SK-N-SH (cell line): ENCODE results near the gene MRFAP1. TPM values are rescaled to one million over a fixed set of nuclear protein-coding genes. Genes with fewer than 3 reads are reported as not detected.

ENCODE experiments used
- CTCF ChIA-PET: fragments of 300-600, 350-600 bp; formaldehyde crosslinking; extraction: SDS; loops from one replicate; lab custom pipeline; 2021; lab: Yijun Ruan, JAX
- POLR2A ChIA-PET: fragments of 350-600 bp; sonication (Branson Sonifier 250); formaldehyde crosslinking; extraction: SDS; loops from one replicate; lab custom pipeline; 2020; ENCODE audit warnings: antibody characterized with exemption, inconsistent platforms; lab: Yijun Ruan, JAX
- DNase-seq: peaks from one replicate; pipeline ENCODE4 v3.0.0; 2012
- H2AFZ ChIP-seq: fragments of 200-600 bp; sonication (generic); 2 replicates; pipeline ENCODE4 v1.8.1; 2016; ENCODE audit warnings: antibody characterized with exemption, mild to moderate bottlenecking, low read depth
- H3F3A ChIP-seq: fragments of 200-600 bp; sonication (generic); replicated peaks from 2 replicates; pipeline ENCODE3; 2016; ENCODE audit warnings: antibody characterized with exemption, mild to moderate bottlenecking; ENCODE audit not compliant: insufficient read depth
- H3K27ac ChIP-seq, 2 experiments: fragments of 200-500 bp in 1 of 2; fragments of 200-600 bp in 1 of 2; sonication (Bioruptor generic) in 1 of 2; sonication (generic), shearing (Covaris generic) in 1 of 2; 2 replicates each; pipeline versions ENCODE4 v1.5.1 to v1.6.1; 2014 to 2016; ENCODE audit warnings: low read depth in 2 of 2, inconsistent platforms in 1 of 2, low read length in 1 of 2, mild to moderate bottlenecking in 1 of 2, mixed read lengths in 1 of 2
- H3K27me3 ChIP-seq: fragments of 200-600 bp; sonication (generic), shearing (Covaris generic); 2 replicates; pipeline ENCODE4 v1.6.1; 2016; ENCODE audit warnings: mixed run types; ENCODE audit not compliant: insufficient read depth
- H3K36me3 ChIP-seq, 2 experiments: fragments of 200-500 bp in 1 of 2; fragments of 200-600 bp in 1 of 2; sonication (Bioruptor generic) in 1 of 2; sonication (generic) in 1 of 2; replicated peaks in 1 of 2; 2 replicates each; pipeline versions ENCODE3 to v1.5.1; 2014 to 2016; ENCODE audit warnings: low read length in 1 of 2, mild to moderate bottlenecking in 1 of 2; ENCODE audit not compliant: insufficient read depth in 2 of 2, control insufficient read depth in 1 of 2
- H3K4me1 ChIP-seq, 2 experiments: fragments of 200-500 bp in 1 of 2; fragments of 200-600 bp in 1 of 2; sonication (Bioruptor generic) in 1 of 2; sonication (generic), shearing (Covaris generic) in 1 of 2; 2 replicates each; pipeline versions ENCODE4 v1.5.1 to v1.6.1; 2014 to 2016; ENCODE audit warnings: low read depth in 1 of 2, low read length in 1 of 2, mixed run types in 1 of 2; ENCODE audit not compliant: insufficient read depth in 2 of 2, control insufficient read depth in 1 of 2
- H3K4me2 ChIP-seq: fragments of 200-600 bp; sonication (generic), shearing (Covaris generic); 2 replicates; pipeline ENCODE4 v1.6.1; 2017; ENCODE audit warnings: mixed run types
- H3K4me3 ChIP-seq, 2 experiments: fragments of 200-500 bp in 1 of 2; fragments of 200-600 bp in 1 of 2; sonication (Bioruptor generic) in 1 of 2; sonication (generic), shearing (Covaris generic) in 1 of 2; 2 replicates each; pipeline versions ENCODE4 v1.5.1 to v1.8.1; 2014 to 2016; ENCODE audit warnings: low read depth in 2 of 2, inconsistent platforms in 1 of 2, low read length in 1 of 2, mild to moderate bottlenecking in 1 of 2, mixed read lengths in 1 of 2, moderate library complexity in 1 of 2
- H3K79me2 ChIP-seq: fragments of 200-600 bp; sonication (generic); 2 replicates; pipeline ENCODE4 v1.8.1; 2017; ENCODE audit warnings: mild to moderate bottlenecking; ENCODE audit not compliant: insufficient read depth
- H3K9ac ChIP-seq: fragments of 200-600 bp; sonication (generic); 2 replicates; pipeline ENCODE4 v1.6.1; 2017; ENCODE audit warnings: mixed run types
- H3K9me2 ChIP-seq: fragments of 200-600 bp; sonication (generic); 2 replicates; pipeline ENCODE4 v1.6.1; 2017; ENCODE audit warnings: mixed run types
- H3K9me3 ChIP-seq: fragments of 200-600 bp; sonication (generic); 2 replicates; pipeline ENCODE4 v1.6.1; 2017; ENCODE audit warnings: mixed run types, mild to moderate bottlenecking, moderate library complexity
- H4K20me1 ChIP-seq: fragments of 200-600 bp; sonication (generic); 2 replicates; pipeline ENCODE4 v1.6.1; 2017; ENCODE audit warnings: mild to moderate bottlenecking, mixed run types; ENCODE audit not compliant: insufficient read depth
- CHD2 ChIP-seq: fragments of 150-350 bp; IDR thresholded peaks from 2 replicates; pipeline ENCODE4 v1.6.1; 2018; ENCODE audit warnings: low read length; ENCODE audit not compliant: partially characterized antibody
- CTCF ChIP-seq: fragments of 200-600 bp; sonication (generic); IDR thresholded peaks from 2 replicates; pipeline ENCODE4 v1.6.1; 2017; ENCODE audit warnings: antibody characterized with exemption, mild to moderate bottlenecking, moderate library complexity
- ELF1 ChIP-seq: IDR thresholded peaks from 2 replicates; pipeline ENCODE4 v1.4.0; 2012
- EP300 ChIP-seq, 2 experiments: IDR thresholded peaks; 2 replicates each; pipeline versions ENCODE4 v1.4.0 to v1.6.1; 2012; ENCODE audit warnings: borderline replicate concordance in 1 of 2, low read depth in 1 of 2, low read length in 1 of 2
- FOSL2 ChIP-seq: IDR thresholded peaks from 2 replicates; pipeline ENCODE4 v1.4.0; 2012; ENCODE audit warnings: low read depth, mild to moderate bottlenecking, moderate library complexity, borderline replicate concordance
- FOXJ3 ChIP-seq: sonication (generic); formaldehyde crosslinking; IDR thresholded peaks from 2 replicates; pipeline ENCODE4 v1.5.1; 2020; ENCODE audit warnings: mild to moderate bottlenecking, missing genetic modification reagents
- FOXM1 ChIP-seq: IDR thresholded peaks from 2 replicates; pipeline ENCODE4 v1.4.0; 2012; ENCODE audit warnings: low read depth, mild to moderate bottlenecking
- JUND ChIP-seq: IDR thresholded peaks from 2 replicates; pipeline ENCODE4 v1.4.0; 2012
- MAX ChIP-seq: IDR thresholded peaks from 2 replicates; pipeline ENCODE4 v1.4.0; 2012; ENCODE audit warnings: low read depth
- NRF1 ChIP-seq: IDR thresholded peaks from 2 replicates; pipeline ENCODE4 v1.6.1; 2012; ENCODE audit warnings: low read depth, mild to moderate bottlenecking, low read length
- PBX3 ChIP-seq: IDR thresholded peaks from 2 replicates; pipeline ENCODE4; 2012
- REST ChIP-seq: IDR thresholded peaks from 2 replicates; pipeline ENCODE4 v1.6.1; 2012; ENCODE audit warnings: mild to moderate bottlenecking, low read depth, low read length, moderate library complexity
- RFX5 ChIP-seq: IDR thresholded peaks from 2 replicates; pipeline ENCODE4 v1.6.1; 2012; ENCODE audit warnings: mild to moderate bottlenecking, improper control_type of control experiment, low read length
- SIN3A ChIP-seq: IDR thresholded peaks from 2 replicates; pipeline ENCODE4 v1.6.1; 2012; ENCODE audit warnings: low read depth, mild to moderate bottlenecking, low read length, moderate library complexity, borderline replicate concordance
- TAF1 ChIP-seq: IDR thresholded peaks from 2 replicates; pipeline ENCODE4 v1.6.1; 2012; ENCODE audit warnings: low read depth, mild to moderate bottlenecking, low read length, moderate library complexity, borderline replicate concordance
- WGBS: methylation state at CpG from one replicate; pipeline ENCODE4 v1.1.6; 2017; ENCODE audit warnings: low lambda C conversion rate; 5-methylcytosine and 5-hydroxymethylcytosine counted together
- polyA plus RNA-seq, 3 experiments: library from polyadenylated mRNA; depleted of rRNA; stranded (reverse); fragments of >200 nt; gene quantifications; 2 replicates each; pipeline ENCODE4 v1.2.3, GENCODE V29; 2012

MRFAP1 gene
- polyA plus RNA-seq, 1 of the 3 experiments (the other 2 are of a cell fraction), result 416 TPM

GRCh38 chr4:6618386-6619115 lies 21.9 kb upstream of the MRFAP1 start (continued):
- TF ChIP-seq EP300 (IDR thresholded peaks at IDR 0.05; ENCODE audit: borderline replicate concordance in 1 of 2, low read depth in 1 of 2, low read length in 1 of 2), result no peak
- TF ChIP-seq, all 33 proteins: peak for 0

GRCh38 chr4:6619116-6619465 lies 21.4 kb upstream of the MRFAP1 start:
- H3K4me1 ChIP-seq, result no peaks in the 10 kb centered on the region
- 98% methylated on average over 13 of the region's 13 CpGs for WGBS
- H3K9ac ChIP-seq, result no peak overlapping the region
- no peak overlapping the region for H2AFZ ChIP-seq
- peaks cover 0 to 12% of the 10 kb centered on the region in 2 experiments for H3K36me3 ChIP-seq
- H3K79me2 ChIP-seq, result no peaks in the 10 kb centered on the region
- H3K27me3 ChIP-seq, result no peaks in the 10 kb centered on the region
- no peak overlapping the region for H3K4me2 ChIP-seq
- DNase-seq, result no peak
- H3K9me2 ChIP-seq, result no peaks in the 10 kb centered on the region
- no peaks in the 10 kb centered on the region for H3K9me3 ChIP-seq
- CTCF ChIA-PET, result no interaction called here
- no peaks in the 10 kb centered on the region for H4K20me1 ChIP-seq
- H3K27ac ChIP-seq, result no peak overlapping the region
- no peak for TF ChIP-seq FOSL2
- no peak for TF ChIP-seq PBX3
- no peak for TF ChIP-seq FOXM1
- TF ChIP-seq CHD2, result no peak
- TF ChIP-seq ELF1, result no peak
- TF ChIP-seq MAX, result no peak
- no peak overlapping the region for H3K4me3 ChIP-seq
- H3F3A ChIP-seq, result no peaks in the 10 kb centered on the region
- POLR2A ChIA-PET, result no interaction called here

GRCh38 chr4:6619466-6620255 lies 20.8 kb upstream of the MRFAP1 start:
- Histone ChIP-seq H3K4me2 (no peak overlapping the region), H3K9ac (no peak overlapping the region), H3F3A (no peaks in the 10 kb centered on the region), H3K4me1 (no peaks in the 10 kb centered on the region), H3K36me3 (peaks cover 0 to 12% of the 10 kb centered on the region in 2 experiments), H3K9me2 (no peaks in the 10 kb centered on the region), H3K27me3 (no peaks in the 10 kb centered on the region), H3K9me3 (no peaks in the 10 kb centered on the region), H3K79me2 (no peaks in the 10 kb centered on the region), H3K27ac (no peak overlapping the region), H3K4me3 (no peak overlapping the region), H2AFZ (no peak overlapping the region), H4K20me1 (no peaks in the 10 kb centered on the region)
- DNase-seq, result peak; percentile 11
- 96% methylated on average over 8 of the region's 24 CpGs for WGBS
- CTCF ChIA-PET, result no interaction called here
- POLR2A ChIA-PET, result interaction anchor here (1.7 kb wide), 1 partner anchor 11 kb away, joined by 4 read pairs; no protein-coding TSS in a partner anchor
- no peak for TF ChIP-seq FOSL2
- no peak for TF ChIP-seq FOXJ3 (CRISPR knock-in tag)
- TF ChIP-seq REST, result no peak
- TF ChIP-seq FOXM1, result no peak
- TF ChIP-seq TAF1, result no peak
- TF ChIP-seq NRF1, result no peak
- TF ChIP-seq SIN3A, result no peak
- no peak for TF ChIP-seq CTCF
- TF ChIP-seq RFX5, result no peak
- no peak for TF ChIP-seq JUND
- TF ChIP-seq PBX3, result no peak
- no peak for TF ChIP-seq ELF1
